RWPE1 (cell line): Measurements from ENCODE around the gene U2AF1L4.
A peak's percentile ranks its signal among the peaks of the same experiment; 100 is the strongest.

Source experiments
- CTCF ChIA-PET: fragments of 350-600 bp; sonication (Branson Sonifier 250); formaldehyde crosslinking; extraction: SDS; loops from one replicate; lab custom pipeline; 2021; lab: Yijun Ruan, JAX
- POLR2A ChIA-PET: fragments of 400-600 bp; formaldehyde crosslinking; extraction: SDS; loops from one replicate; lab custom pipeline; 2020; ENCODE audit warnings: antibody characterized with exemption; ENCODE audit not compliant: low non-redundant PET; lab: Yijun Ruan, JAX
- DNase-seq: peaks from one replicate; pipeline ENCODE4 v3.0.0; 2012; ENCODE audit warnings: low spot score
- H3K27ac ChIP-seq: fragments of 450-650 bp; 2 replicates; pipeline ENCODE4 v1.5.1; 2017
- TF ChIP-seq, protein P1 (sequence below): fragments of 450-650 bp; conservative IDR thresholded peaks from 2 replicates; pipeline ENCODE4 v1.5.1; 2017; ENCODE audit warnings: low read depth, mild to moderate bottlenecking

Gene U2AF1L4

DNA sequence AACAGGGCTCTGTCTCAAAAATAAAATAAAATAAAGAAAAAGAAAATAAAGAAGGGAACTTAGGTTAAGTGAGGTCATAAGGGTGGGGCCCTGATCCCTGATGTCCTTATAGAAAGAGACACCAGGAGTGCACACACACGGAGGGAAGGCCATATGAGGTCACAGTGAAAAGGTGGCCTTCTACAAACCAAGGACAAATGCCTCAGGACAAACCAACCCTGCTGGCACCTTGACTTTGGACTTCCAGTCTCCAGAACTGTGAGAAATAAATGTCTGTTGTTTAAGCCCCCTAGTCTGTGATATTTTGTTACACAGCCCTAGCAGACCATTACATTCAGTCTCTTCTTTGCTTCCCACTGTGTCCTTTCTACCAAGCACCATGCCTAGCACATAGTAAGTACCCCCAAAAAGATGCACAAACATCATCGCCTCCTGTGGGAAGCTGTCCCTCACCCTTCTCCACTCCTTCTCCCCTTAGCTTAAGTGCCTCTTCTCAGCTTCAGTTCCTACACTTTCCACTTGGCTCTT is 49.3 kb downstream of the U2AF1L4 start:
- H3K27ac ChIP-seq: no peak overlapping the region
- TF ChIP-seq, protein P1, sequence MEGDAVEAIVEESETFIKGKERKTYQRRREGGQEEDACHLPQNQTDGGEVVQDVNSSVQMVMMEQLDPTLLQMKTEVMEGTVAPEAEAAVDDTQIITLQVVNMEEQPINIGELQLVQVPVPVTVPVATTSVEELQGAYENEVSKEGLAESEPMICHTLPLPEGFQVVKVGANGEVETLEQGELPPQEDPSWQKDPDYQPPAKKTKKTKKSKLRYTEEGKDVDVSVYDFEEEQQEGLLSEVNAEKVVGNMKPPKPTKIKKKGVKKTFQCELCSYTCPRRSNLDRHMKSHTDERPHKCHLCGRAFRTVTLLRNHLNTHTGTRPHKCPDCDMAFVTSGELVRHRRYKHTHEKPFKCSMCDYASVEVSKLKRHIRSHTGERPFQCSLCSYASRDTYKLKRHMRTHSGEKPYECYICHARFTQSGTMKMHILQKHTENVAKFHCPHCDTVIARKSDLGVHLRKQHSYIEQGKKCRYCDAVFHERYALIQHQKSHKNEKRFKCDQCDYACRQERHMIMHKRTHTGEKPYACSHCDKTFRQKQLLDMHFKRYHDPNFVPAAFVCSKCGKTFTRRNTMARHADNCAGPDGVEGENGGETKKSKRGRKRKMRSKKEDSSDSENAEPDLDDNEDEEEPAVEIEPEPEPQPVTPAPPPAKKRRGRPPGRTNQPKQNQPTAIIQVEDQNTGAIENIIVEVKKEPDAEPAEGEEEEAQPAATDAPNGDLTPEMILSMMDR: no peak
- ChIA-PET POLR2A (no interaction called here), CTCF (interaction anchor here (0.7 kb wide), 1 partner anchor 155 kb away, joined by 3 read pairs; no protein-coding TSS in a partner anchor)
- DNase-seq: no peak

DNA sequence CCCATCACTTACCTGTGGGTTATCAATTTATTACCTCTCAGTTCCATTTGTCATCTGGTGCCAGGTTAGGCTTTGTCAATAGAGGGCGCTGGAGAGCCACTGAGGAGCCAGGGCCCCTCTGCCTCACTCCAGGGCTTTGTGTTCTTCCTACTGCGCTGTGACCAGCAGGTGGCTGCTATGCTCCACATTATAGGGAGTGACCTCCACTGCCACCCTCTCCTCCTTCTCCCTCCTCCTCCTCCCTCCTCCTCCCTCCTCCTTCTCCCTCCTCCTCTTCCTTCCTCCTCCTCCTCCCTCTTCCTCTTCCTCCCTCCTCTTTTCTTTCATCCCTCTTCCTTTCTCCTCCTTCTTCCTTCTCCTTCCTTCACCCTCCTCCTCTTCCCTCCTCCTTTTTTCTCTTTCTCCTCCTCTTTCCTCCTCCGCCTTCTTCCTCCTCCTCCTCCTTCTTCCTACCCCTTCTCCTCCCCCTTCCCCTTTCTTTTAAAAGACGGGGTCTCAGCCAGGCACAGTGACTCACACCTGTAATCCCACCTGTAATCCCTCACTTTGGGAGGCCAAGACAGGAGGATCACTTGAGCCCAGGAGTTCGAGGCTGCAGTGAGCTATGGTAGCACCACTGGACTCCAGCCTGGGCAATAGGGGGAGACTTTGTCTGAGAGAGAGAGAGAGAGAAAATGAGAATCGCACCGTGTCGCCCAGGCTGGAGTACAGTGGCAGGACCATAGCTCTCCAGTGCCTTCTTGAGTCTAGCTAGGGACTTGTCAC is 51.2 kb downstream of the U2AF1L4 start:
- CTCF ChIA-PET: interaction anchor here (0.6 to 1.2 kb wide), 4 partner anchors 9 to 72 kb away, joined by 3 to 8 read pairs (median 5); no protein-coding TSS in a partner anchor
- TF ChIP-seq, protein P1: peak; percentile 95
- DNase-seq: peak; percentile 86
- POLR2A ChIA-PET: no interaction called here
- no peak overlapping the region for H3K27ac ChIP-seq

DNA sequence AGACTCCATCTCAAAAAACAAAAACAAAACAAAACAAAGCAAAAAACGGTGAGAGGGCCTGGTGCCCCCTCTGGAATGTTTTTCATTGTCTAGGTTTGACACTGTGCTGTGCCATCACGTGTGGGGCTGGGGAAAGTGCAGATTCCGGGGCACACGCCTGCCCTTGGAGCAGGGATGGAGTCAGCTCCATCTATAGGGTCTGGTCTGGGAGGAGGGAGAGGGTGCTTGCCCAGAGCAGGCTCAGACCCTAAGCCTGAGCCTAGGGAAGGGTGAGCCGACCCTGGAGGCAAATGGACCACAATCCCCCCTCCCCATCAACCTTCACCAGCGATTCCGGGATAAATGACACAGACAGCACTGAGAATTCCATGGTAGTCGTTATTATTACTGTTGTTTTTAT is 51.8 kb downstream of the U2AF1L4 start:
- CTCF ChIA-PET: interaction anchor here (0.6 to 0.9 kb wide), 5 partner anchors 20 to 247 kb away, joined by 3 to 5 read pairs (median 3); no protein-coding TSS in a partner anchor
- TF ChIP-seq, protein P1: no peak
- POLR2A ChIA-PET: no interaction called here
- no peak overlapping the region for H3K27ac ChIP-seq
- no peak for DNase-seq
